ENCODE data around the gene FRMPD1. TPM values are rescaled to one million over a fixed set of nuclear protein-coding genes. Genes with fewer than 3 reads are reported as not detected.

The FRMPD1 gene
- total RNA-seq, 1 donor from 2014 or later = 6.3 TPM

DNA sequence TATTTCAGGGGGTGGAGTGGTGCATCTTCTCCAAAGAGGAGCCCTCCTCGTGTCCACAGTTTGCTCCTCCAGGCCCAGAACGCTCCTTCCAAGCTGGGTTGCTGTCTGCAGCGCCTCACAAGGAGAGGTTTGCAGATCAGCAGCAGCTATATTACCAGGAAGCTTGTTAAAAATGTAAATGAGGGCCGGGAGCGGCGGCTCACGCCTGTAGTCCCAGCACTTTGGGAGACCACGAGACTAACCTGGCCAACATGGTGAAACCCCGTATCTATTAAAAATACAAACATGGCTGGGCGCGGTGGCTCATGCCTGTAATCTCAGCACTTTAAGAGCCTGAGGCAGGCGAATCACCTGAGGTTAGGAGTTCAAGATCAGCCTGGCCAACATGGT lies 25.0 kb upstream of the FRMPD1 start:
- Histone ChIP-seq H3K36me3 (ENCODE audit: control insufficient read depth in 3 of 3, insufficient read depth in 3 of 3, low read length in 3 of 3) (no peaks in the 10 kb centered on the region), H3K4me3 (ENCODE audit: low read length in 3 of 3) (no peak overlapping the region), H3K9ac (ENCODE audit: low read depth in 1 of 3, low read length in 3 of 3) (no peak overlapping the region), H3K27ac (ENCODE audit: low read depth, low read length) (no peak overlapping the region), H3K9me3 (ENCODE audit: control insufficient read depth in 3 of 3, low read length in 3 of 3) (no peaks in the 10 kb centered on the region), H3K4me1 (ENCODE audit: control insufficient read depth in 3 of 3, insufficient read depth in 3 of 3, low read length in 3 of 3) (no peaks in the 10 kb centered on the region), H3K27me3 (ENCODE audit: control insufficient read depth in 3 of 3, insufficient read depth in 3 of 3, low read length in 3 of 3) (no peaks in the 10 kb centered on the region)

DNA sequence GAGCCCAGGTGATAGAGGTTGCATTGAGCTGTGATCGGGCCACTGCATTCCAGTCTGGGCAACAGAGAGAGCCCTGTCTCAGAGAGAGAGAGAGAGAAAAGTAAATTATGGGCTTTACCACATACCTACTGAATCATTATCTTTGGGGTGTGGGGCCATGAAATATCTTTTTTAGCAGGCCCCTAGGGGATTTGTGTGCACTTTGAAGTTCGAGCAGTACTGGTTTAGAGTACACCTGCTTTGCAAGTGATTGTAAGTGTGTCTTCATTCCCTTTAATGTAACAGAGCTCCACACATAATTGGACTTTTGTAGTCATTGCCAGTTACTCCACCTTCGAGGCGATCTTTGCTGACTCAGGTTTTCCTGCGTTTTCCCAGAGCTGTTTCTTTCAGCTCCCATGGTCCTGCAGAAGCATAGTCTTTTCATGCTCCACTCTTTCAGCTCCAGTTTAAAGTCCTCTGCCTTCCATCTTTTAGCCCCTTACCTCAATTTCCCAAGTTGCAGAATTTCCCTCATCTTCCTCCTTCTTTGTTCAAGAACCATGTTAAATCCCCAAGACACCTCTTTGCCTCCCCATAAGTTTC lies 24.0 kb upstream of the FRMPD1 start:
- no peaks in the 10 kb centered on the region for H3K4me1 ChIP-seq (ENCODE audit: control insufficient read depth in 3 of 3, insufficient read depth in 3 of 3, low read length in 3 of 3)

DNA sequence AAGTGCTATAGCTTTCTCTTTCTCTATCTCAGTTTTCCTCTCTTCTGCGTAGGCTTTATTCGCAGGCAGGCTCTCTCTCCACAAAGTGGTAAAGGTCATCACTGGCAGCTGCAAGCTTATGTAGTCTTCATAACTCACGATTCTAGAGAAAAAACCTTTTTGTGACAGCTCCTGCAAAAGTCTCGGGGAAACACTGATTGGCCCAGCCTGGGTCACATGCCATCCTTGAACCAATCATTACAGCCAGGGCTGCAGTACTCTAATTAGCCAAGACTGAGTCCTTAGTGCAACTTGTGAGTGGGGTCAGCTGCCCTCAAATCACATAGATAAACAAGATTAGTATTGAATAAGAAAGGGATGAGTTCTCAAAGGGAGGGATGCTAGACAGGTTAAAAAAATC lies 18.3 kb upstream of the FRMPD1 start:
- Histone ChIP-seq H3K9me3 (ENCODE audit: control insufficient read depth in 3 of 3, low read length in 3 of 3) (no peaks in the 10 kb centered on the region), H3K27me3 (ENCODE audit: control insufficient read depth in 3 of 3, insufficient read depth in 3 of 3, low read length in 3 of 3) (no peaks in the 10 kb centered on the region), H3K36me3 (ENCODE audit: control insufficient read depth in 3 of 3, insufficient read depth in 3 of 3, low read length in 3 of 3) (no peaks in the 10 kb centered on the region), H3K4me1 (ENCODE audit: control insufficient read depth in 3 of 3, insufficient read depth in 3 of 3, low read length in 3 of 3) (no peaks in the 10 kb centered on the region), H3K4me3 (ENCODE audit: low read length in 3 of 3) (no peak overlapping the region), H3K27ac (ENCODE audit: low read depth, low read length) (no peak overlapping the region), H3K9ac (ENCODE audit: low read depth in 1 of 3, low read length in 3 of 3) (no peak overlapping the region)

More for the DNA sequence above, 24.0 kb upstream of the FRMPD1 start:
- Histone ChIP-seq H3K27ac (ENCODE audit: low read depth, low read length) (no peak overlapping the region), H3K36me3 (ENCODE audit: control insufficient read depth in 3 of 3, insufficient read depth in 3 of 3, low read length in 3 of 3) (no peaks in the 10 kb centered on the region), H3K9me3 (ENCODE audit: control insufficient read depth in 3 of 3, low read length in 3 of 3) (no peaks in the 10 kb centered on the region), H3K27me3 (ENCODE audit: control insufficient read depth in 3 of 3, insufficient read depth in 3 of 3, low read length in 3 of 3) (no peaks in the 10 kb centered on the region), H3K4me3 (ENCODE audit: low read length in 3 of 3) (no peak overlapping the region), H3K9ac (ENCODE audit: low read depth in 1 of 3, low read length in 3 of 3) (no peak overlapping the region)

DNA sequence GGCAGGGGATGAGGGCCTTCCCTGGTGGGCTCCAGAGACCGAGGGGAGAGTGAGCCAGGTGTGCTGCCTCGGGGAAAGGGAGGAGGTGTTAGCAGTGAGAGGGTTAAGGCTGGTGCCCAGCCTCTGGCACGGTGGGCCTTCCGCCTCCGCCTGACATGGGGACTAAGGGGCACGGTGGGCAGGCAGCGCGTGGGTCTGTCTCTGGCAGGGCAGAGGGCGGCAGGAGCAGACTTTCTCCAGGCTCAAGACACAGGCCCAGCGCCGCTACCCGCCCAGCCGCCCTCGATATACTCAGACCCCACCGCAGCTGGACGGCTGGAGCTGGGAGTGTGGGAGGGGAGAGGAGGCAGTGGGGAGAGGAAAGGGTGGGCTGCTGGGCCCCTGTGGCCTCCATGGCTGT lies 14.9 kb upstream of the FRMPD1 start:
- Histone ChIP-seq H3K4me1 (ENCODE audit: control insufficient read depth in 3 of 3, insufficient read depth in 3 of 3, low read length in 3 of 3) (peaks cover 12 to 13% (median 12%) of the 10 kb centered on the region in 3 donors), H3K36me3 (ENCODE audit: control insufficient read depth in 3 of 3, insufficient read depth in 3 of 3, low read length in 3 of 3) (no peaks in the 10 kb centered on the region), H3K27me3 (ENCODE audit: control insufficient read depth in 3 of 3, insufficient read depth in 3 of 3, low read length in 3 of 3) (no peaks in the 10 kb centered on the region), H3K27ac (ENCODE audit: low read depth, low read length) (no peak overlapping the region), H3K9ac (ENCODE audit: low read depth in 1 of 3, low read length in 3 of 3) (no peak overlapping the region), H3K9me3 (ENCODE audit: control insufficient read depth in 3 of 3, low read length in 3 of 3) (no peaks in the 10 kb centered on the region), H3K4me3 (ENCODE audit: low read length in 3 of 3) (no peak overlapping the region)

DNA sequence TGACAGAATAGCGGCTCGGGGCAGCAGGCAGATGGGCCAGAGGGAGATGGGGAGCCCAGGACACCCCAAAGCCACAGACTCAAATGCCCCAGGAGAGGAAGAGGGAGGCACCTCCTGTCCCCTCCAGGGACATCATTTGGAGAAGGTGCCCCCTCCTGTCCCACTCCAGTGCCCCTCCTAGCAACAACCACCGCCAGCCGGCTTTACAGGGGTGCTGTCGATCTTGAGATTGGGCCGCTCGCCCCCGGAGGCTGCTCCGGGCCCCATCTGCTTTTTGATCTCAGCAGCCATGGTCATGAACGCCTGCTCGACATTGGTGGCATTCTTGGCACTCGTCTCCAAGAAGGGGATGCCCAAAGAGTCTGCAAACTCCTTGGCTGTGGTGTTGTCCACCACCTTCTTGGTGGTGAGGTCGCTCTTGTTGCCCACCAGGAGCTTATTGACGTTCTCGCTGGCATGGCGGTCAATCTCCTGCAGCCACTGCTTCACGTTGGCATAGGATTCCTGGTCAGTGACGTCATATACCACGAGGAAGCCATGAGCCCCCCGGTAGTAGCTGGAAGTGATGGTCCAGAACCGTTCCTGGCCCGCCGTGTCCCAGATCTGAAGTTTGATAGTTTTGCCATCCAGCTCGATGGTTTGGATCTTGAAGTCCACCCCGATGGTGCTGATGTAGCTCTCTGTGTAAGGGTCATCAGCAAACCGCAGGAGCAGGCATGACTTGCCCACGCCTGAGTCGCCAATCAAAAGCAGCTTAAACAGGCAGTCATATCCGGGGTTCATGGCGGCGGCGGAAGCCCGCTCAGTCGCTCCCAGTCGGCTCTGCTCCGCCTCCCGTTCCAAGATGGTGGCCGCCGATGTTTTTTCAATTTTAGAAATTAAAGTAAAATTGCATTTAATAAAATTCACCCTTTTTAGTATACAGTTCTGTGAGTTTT lies 14.0 kb upstream of the FRMPD1 start:
- Histone ChIP-seq H3K27me3 (ENCODE audit: control insufficient read depth in 3 of 3, insufficient read depth in 3 of 3, low read length in 3 of 3) (no peaks in the 10 kb centered on the region), H3K36me3 (ENCODE audit: control insufficient read depth in 3 of 3, insufficient read depth in 3 of 3, low read length in 3 of 3) (no peaks in the 10 kb centered on the region), H3K4me1 (ENCODE audit: control insufficient read depth in 3 of 3, insufficient read depth in 3 of 3, low read length in 3 of 3) (peaks cover 12 to 13% (median 13%) of the 10 kb centered on the region in 3 donors), H3K9ac (ENCODE audit: low read depth in 1 of 3, low read length in 3 of 3) (no peak overlapping the region), H3K9me3 (ENCODE audit: control insufficient read depth in 3 of 3, low read length in 3 of 3) (no peaks in the 10 kb centered on the region), H3K27ac (ENCODE audit: low read depth, low read length) (no peak overlapping the region), H3K4me3 (ENCODE audit: low read length in 3 of 3) (no peak overlapping the region)

DNA sequence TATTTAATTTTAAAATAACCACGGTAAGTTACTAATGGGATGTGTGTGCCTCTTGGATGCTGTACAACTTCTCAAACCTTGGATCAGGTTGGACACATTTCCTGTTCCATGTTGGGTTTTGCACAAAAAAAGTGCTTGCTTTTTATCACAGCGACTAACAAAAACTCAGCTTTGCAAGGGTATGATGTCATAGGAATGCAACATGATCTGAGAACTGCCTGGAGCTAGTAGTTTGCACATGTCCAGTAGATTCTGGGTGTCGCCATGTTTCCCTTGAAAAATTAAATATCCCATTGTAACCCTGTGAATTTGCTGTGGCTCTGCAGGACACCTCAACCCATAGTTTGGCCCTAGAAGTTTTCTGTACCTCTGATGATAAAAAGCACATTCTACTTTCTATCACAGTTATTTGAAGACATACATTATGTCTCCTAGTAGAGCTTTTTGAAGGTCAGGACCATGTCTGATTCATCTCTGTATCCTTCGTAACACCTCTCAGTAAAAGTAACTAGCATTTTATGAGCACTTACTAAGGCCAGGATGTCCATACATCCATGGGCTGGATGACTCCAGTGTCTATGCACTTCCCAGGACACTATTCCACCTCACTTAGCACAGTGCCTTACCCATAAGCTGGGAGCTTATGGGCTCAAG lies 11.5 kb upstream of the FRMPD1 start:
- no peak overlapping the region for H3K9ac ChIP-seq (ENCODE audit: low read depth in 1 of 3, low read length in 3 of 3)
- peaks cover 12 to 13% (median 13%) of the 10 kb centered on the region in 3 donors for H3K4me1 ChIP-seq (ENCODE audit: control insufficient read depth in 3 of 3, insufficient read depth in 3 of 3, low read length in 3 of 3)
- H3K36me3 ChIP-seq (ENCODE audit: control insufficient read depth in 3 of 3, insufficient read depth in 3 of 3, low read length in 3 of 3) = no peaks in the 10 kb centered on the region
- peaks cover 0 to 3% (median 3%) of the 10 kb centered on the region in 3 donors for H3K27me3 ChIP-seq (ENCODE audit: control insufficient read depth in 3 of 3, insufficient read depth in 3 of 3, low read length in 3 of 3)
- no peak overlapping the region for H3K27ac ChIP-seq (ENCODE audit: low read depth, low read length)
- H3K4me3 ChIP-seq (ENCODE audit: low read length in 3 of 3) = no peak overlapping the region
- H3K9me3 ChIP-seq (ENCODE audit: control insufficient read depth in 3 of 3, low read length in 3 of 3) = no peaks in the 10 kb centered on the region

DNA sequence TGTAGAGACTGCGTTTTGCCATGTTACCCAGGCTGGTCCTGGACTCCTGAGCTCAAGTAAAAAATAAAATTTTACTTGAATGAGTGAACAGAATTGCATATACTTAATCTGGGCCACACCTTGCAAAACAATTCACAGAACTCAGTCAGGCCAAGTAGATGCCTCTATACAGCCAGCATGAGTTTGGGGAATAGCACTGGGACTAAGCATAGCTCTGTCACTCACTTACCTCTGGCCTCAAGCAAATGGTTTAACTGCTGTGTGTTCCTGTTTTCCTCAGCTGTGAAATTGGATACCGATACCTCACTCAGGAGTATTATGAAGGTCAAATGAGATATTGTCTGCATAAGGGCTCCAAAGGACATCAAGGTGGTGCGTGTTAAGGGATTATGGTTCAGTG lies 10.9 kb upstream of the FRMPD1 start:
- Histone ChIP-seq H3K4me1 (ENCODE audit: control insufficient read depth in 3 of 3, insufficient read depth in 3 of 3, low read length in 3 of 3) (peaks cover 12 to 13% (median 13%) of the 10 kb centered on the region in 3 donors), H3K27ac (ENCODE audit: low read depth, low read length) (no peak overlapping the region)

DNA sequence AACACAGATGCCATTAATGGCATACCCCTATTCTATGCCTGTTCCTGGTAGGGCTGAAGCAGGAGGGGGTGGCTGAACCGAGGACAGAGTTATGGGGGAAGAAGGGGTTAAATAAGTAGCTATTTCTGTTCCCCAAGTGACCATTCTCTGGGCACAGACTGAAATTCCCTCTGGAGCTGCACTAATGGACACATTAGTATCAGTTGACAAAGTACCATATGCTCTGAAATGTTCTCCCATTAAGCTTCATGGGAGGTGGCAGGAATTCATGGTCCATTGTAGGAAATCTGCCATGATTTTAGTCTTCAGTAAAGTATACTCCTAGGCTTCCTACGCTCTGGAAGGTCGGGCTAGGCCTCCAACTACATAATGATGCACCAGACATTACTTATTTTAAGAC lies 10.5 kb upstream of the FRMPD1 start:
- no peak overlapping the region for H3K9ac ChIP-seq (ENCODE audit: low read depth in 1 of 3, low read length in 3 of 3)
- H3K9me3 ChIP-seq (ENCODE audit: control insufficient read depth in 3 of 3, low read length in 3 of 3) = no peaks in the 10 kb centered on the region
- H3K4me3 ChIP-seq (ENCODE audit: low read length in 3 of 3) = peak overlapping the region in 1 of 3 donors; percentile 37
- peaks cover 12 to 13% (median 13%) of the 10 kb centered on the region in 3 donors for H3K4me1 ChIP-seq (ENCODE audit: control insufficient read depth in 3 of 3, insufficient read depth in 3 of 3, low read length in 3 of 3)
- H3K36me3 ChIP-seq (ENCODE audit: control insufficient read depth in 3 of 3, insufficient read depth in 3 of 3, low read length in 3 of 3) = no peaks in the 10 kb centered on the region
- H3K27ac ChIP-seq (ENCODE audit: low read depth, low read length) = no peak overlapping the region
- H3K27me3 ChIP-seq (ENCODE audit: control insufficient read depth in 3 of 3, insufficient read depth in 3 of 3, low read length in 3 of 3) = peaks cover 0 to 4% (median 3%) of the 10 kb centered on the region in 3 donors

More for the DNA sequence above, 10.9 kb upstream of the FRMPD1 start:
- Histone ChIP-seq H3K27me3 (ENCODE audit: control insufficient read depth in 3 of 3, insufficient read depth in 3 of 3, low read length in 3 of 3) (peaks cover 0 to 4% (median 3%) of the 10 kb centered on the region in 3 donors), H3K9ac (ENCODE audit: low read depth in 1 of 3, low read length in 3 of 3) (no peak overlapping the region), H3K9me3 (ENCODE audit: control insufficient read depth in 3 of 3, low read length in 3 of 3) (no peaks in the 10 kb centered on the region), H3K36me3 (ENCODE audit: control insufficient read depth in 3 of 3, insufficient read depth in 3 of 3, low read length in 3 of 3) (no peaks in the 10 kb centered on the region), H3K4me3 (ENCODE audit: low read length in 3 of 3) (peak overlapping the region in 1 of 3 donors; percentile 37)

DNA sequence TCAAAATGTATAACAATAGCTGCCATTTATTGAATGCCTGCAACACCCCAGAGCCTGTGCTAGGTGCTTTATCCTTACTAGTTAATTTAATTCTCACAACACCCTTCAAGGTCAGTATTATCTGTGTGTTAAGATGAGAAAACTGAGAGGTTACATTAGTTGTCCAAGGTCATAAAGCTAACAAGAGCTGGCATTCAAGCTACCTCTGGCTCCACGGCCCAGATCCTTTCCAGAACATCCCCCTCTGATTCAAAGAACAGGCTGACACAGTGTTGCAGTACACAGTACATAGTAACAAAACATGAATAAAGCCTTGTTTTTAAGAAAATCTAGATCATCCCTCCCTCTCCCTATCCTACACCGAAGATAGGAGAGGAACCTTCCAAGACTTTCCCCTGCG lies 9.4 kb upstream of the FRMPD1 start:
- no peak overlapping the region for H3K27ac ChIP-seq (ENCODE audit: low read depth, low read length)
- no peaks in the 10 kb centered on the region for H3K36me3 ChIP-seq (ENCODE audit: control insufficient read depth in 3 of 3, insufficient read depth in 3 of 3, low read length in 3 of 3)
- H3K27me3 ChIP-seq (ENCODE audit: control insufficient read depth in 3 of 3, insufficient read depth in 3 of 3, low read length in 3 of 3) = peaks cover 0 to 4% (median 3%) of the 10 kb centered on the region in 3 donors
- no peak overlapping the region for H3K4me3 ChIP-seq (ENCODE audit: low read length in 3 of 3)
- no peak overlapping the region for H3K9ac ChIP-seq (ENCODE audit: low read depth in 1 of 3, low read length in 3 of 3)
- no peaks in the 10 kb centered on the region for H3K9me3 ChIP-seq (ENCODE audit: control insufficient read depth in 3 of 3, low read length in 3 of 3)
- peaks cover 15 to 22% (median 19%) of the 10 kb centered on the region in 3 donors for H3K4me1 ChIP-seq (ENCODE audit: control insufficient read depth in 3 of 3, insufficient read depth in 3 of 3, low read length in 3 of 3)
